ENCODE results near the gene BUB1B. TPM values are rescaled to one million over a fixed set of nuclear protein-coding genes. Genes with fewer than 3 reads are reported as not detected.

Gene BUB1B
- total RNA-seq, 1 experiment from 2014 or later = 58.2 TPM

DNA sequence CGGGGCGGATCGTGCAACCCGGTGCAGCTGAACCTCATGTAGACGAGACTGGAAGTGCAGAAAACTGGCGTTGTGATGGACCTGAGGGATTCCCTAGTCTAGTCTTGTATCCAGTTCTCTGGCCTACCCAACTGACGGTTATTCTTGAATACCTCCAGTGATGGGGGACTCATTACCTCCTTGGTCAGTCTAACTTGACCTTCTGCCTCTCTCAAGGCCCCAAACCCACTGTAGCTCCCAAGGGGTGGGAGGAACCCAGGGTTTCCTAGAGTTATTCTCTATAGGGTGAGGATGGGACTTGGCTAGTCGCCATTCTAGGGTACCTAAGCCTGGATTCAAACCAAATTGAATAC, 89.4 kb downstream of the BUB1B start:
- Histone ChIP-seq H3K27ac (ENCODE audit: low read length) (no peak overlapping the region), H3K9me3 (ENCODE audit: low read length) (no peaks in the 10 kb centered on the region), H3K4me2 (ENCODE audit: low read depth, low read length, poor library complexity, severe bottlenecking) (no peak overlapping the region), H3K4me1 (ENCODE audit: low read length) (no peaks in the 10 kb centered on the region), H3K9ac (ENCODE audit: low read length) (no peak overlapping the region), H3K27me3 (ENCODE audit: low read length) (no peaks in the 10 kb centered on the region), H2AFZ (ENCODE audit: low read length) (no peak overlapping the region), H4K20me1 (ENCODE audit: insufficient read depth, low read depth, low read length) (no peaks in the 10 kb centered on the region), H3K36me3 (ENCODE audit: insufficient read depth, low read length) (no peaks in the 10 kb centered on the region), H3K79me2 (ENCODE audit: low read length) (no peaks in the 10 kb centered on the region), H3K4me3 (ENCODE audit: low read length) (no peak overlapping the region), H3K9me2 (replicated peaks; ENCODE audit: insufficient read depth, low read length) (no peaks in the 10 kb centered on the region)
- no peak for DNase-seq

DNA sequence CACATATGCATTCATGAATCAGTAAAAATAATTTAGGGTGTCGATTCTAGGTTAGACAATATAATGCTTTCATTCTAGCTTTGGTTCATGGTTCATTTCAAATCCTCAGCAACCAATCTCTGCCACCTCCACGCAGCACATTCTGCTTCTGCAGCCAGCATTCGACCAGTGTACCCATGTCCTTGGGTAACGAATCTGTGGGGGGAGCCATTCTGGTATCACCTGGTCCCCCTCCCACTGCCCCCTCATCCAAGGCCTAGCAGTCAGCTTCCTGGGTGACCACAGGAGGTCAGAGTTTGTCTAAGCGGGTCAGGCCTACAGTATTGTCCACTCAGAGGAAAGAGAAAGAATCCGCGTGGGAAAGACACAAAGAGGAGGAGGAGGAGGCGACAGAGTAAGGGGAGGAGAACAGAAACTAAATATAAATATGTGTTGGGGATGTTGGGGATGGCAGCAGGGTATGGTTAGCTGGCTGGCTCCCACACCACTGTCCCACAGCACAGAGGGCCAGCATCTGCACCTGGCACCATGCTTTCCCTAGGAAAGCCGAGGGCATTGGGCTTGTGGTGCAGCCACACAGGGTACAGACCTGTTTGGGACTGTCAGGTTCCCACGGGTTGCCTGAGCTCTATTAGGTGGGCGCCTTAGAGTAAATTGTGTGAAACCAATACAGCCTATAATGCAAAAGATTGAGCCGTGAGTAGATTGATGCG, 90.1 kb downstream of the BUB1B start:
- no peaks in the 10 kb centered on the region for H4K20me1 ChIP-seq (ENCODE audit: insufficient read depth, low read depth, low read length)
- no peak overlapping the region for H3K27ac ChIP-seq (ENCODE audit: low read length)
- no peak overlapping the region for H3K4me3 ChIP-seq (ENCODE audit: low read length)
- no peaks in the 10 kb centered on the region for H3K9me3 ChIP-seq (ENCODE audit: low read length)
- no peak overlapping the region for H3K9ac ChIP-seq (ENCODE audit: low read length)
- H3K27me3 ChIP-seq (ENCODE audit: low read length) = no peaks in the 10 kb centered on the region
- no peak overlapping the region for H2AFZ ChIP-seq (ENCODE audit: low read length)
- no peaks in the 10 kb centered on the region for H3K79me2 ChIP-seq (ENCODE audit: low read length)
- no peaks in the 10 kb centered on the region for H3K36me3 ChIP-seq (ENCODE audit: insufficient read depth, low read length)
- H3K4me2 ChIP-seq (ENCODE audit: low read depth, low read length, poor library complexity, severe bottlenecking) = no peak overlapping the region
- H3K9me2 ChIP-seq (replicated peaks; ENCODE audit: insufficient read depth, low read length) = no peaks in the 10 kb centered on the region
- no peaks in the 10 kb centered on the region for H3K4me1 ChIP-seq (ENCODE audit: low read length)
- DNase-seq = no peak

DNA sequence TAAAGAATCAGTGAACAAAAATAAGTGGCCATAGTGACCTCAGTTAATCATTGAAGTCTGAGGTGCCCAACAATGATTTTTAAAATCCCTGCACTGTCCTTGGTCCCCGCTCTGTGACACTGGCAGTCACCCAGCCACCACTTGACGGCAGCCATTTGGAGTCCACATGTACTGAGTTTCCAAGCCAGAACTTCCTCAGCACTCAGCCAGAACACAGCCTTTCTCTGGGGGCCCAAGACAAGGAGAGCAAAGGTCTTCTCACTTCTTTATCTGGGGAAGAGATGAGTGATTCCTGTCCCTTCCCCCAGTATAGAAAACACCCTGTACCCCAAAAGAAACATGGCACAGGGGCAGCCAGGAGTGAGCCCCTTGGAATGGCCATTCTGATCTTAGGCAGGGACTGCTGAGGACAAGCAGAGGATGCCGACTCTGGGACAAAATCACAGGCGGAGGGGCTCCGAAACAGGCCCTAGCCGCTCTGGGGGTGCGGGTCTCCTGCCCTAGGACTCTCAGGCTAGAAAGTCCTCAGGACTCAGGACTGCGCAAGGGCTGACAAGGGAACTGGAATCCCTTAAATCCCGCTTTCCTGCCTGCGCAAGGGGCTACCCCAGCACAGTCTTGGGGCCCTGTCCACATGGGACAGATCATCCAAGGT, 90.7 kb downstream of the BUB1B start:
- no peak overlapping the region for H3K4me2 ChIP-seq (ENCODE audit: low read depth, low read length, poor library complexity, severe bottlenecking)

DNA sequence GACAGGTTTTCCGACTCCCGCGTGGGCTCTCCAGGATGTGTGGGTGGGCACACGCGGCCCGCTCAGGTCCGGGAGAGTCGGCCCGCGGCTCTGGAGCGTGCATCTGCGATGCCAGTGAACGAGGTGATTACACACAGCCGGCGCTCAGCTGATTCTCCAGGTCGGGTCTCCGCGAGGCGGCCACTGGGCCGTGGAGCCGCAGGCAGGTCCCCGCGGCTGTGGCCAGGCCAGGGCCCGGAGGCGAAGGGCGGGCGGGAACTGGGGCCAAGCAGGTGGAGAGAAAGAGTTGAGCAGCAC, 91.2 kb downstream of the BUB1B start:
- no peaks in the 10 kb centered on the region for H3K9me2 ChIP-seq (replicated peaks; ENCODE audit: insufficient read depth, low read length)
- H3K36me3 ChIP-seq (ENCODE audit: insufficient read depth, low read length) = no peaks in the 10 kb centered on the region
- H3K4me1 ChIP-seq (ENCODE audit: low read length) = no peaks in the 10 kb centered on the region
- H3K27me3 ChIP-seq (ENCODE audit: low read length) = no peaks in the 10 kb centered on the region
- H3K9ac ChIP-seq (ENCODE audit: low read length) = no peak overlapping the region
- H3K4me3 ChIP-seq (ENCODE audit: low read length) = no peak overlapping the region
- no peak for DNase-seq
- no peak overlapping the region for H2AFZ ChIP-seq (ENCODE audit: low read length)
- H3K79me2 ChIP-seq (ENCODE audit: low read length) = no peaks in the 10 kb centered on the region
- no peaks in the 10 kb centered on the region for H4K20me1 ChIP-seq (ENCODE audit: insufficient read depth, low read depth, low read length)
- no peaks in the 10 kb centered on the region for H3K9me3 ChIP-seq (ENCODE audit: low read length)
- no peak overlapping the region for H3K4me2 ChIP-seq (ENCODE audit: low read depth, low read length, poor library complexity, severe bottlenecking)
- no peak overlapping the region for H3K27ac ChIP-seq (ENCODE audit: low read length)

More for the DNA sequence above, 90.7 kb downstream of the BUB1B start:
- Histone ChIP-seq H3K4me1 (ENCODE audit: low read length) (no peaks in the 10 kb centered on the region), H3K79me2 (ENCODE audit: low read length) (no peaks in the 10 kb centered on the region), H3K36me3 (ENCODE audit: insufficient read depth, low read length) (no peaks in the 10 kb centered on the region), H2AFZ (ENCODE audit: low read length) (no peak overlapping the region), H3K4me3 (ENCODE audit: low read length) (no peak overlapping the region), H3K9me2 (replicated peaks; ENCODE audit: insufficient read depth, low read length) (no peaks in the 10 kb centered on the region), H3K27ac (ENCODE audit: low read length) (no peak overlapping the region), H3K9me3 (ENCODE audit: low read length) (no peaks in the 10 kb centered on the region), H4K20me1 (ENCODE audit: insufficient read depth, low read depth, low read length) (no peaks in the 10 kb centered on the region), H3K9ac (ENCODE audit: low read length) (no peak overlapping the region), H3K27me3 (ENCODE audit: low read length) (no peaks in the 10 kb centered on the region)
- no peak for DNase-seq

DNA sequence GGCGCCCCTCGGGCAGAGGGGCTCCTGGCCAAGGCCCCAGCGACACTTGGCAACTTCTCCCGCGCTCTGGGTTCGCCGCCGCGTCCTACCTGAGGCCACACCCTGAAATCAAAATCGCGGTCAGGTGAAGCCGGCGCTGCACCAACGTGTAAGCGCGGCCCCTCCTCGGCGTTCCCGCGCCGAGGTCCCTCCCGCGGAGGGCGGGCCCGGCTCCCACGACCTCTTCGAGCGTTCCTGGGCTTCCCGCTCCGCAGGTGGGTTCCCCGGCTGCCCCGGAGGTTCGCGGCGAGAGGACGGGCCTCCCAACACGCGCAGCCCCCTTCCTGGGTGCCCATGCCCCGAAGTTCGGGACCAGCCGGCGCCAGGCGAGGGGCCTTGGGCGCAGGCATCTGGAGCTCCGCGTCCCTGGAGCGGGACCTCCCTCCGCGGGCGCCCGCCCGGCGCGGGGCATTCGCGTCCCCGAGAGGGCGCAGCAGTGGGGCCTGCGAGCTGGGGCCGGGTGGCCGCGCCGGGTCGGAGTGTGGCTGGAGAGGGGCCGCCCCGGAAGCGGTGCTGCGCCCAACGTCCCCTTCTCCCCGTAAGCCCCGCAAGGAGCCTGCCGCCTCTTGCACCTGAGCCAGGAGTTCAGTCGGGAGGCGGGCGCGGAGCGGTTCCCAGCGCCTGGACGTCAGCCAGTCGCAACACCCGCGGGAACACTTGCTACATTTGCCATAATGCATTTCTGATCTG, 91.7 kb downstream of the BUB1B start:
- no peak for DNase-seq
- H3K4me1 ChIP-seq (ENCODE audit: low read length) = no peaks in the 10 kb centered on the region
- no peak overlapping the region for H3K4me2 ChIP-seq (ENCODE audit: low read depth, low read length, poor library complexity, severe bottlenecking)
- no peaks in the 10 kb centered on the region for H4K20me1 ChIP-seq (ENCODE audit: insufficient read depth, low read depth, low read length)
- no peaks in the 10 kb centered on the region for H3K9me3 ChIP-seq (ENCODE audit: low read length)
- H3K27me3 ChIP-seq (ENCODE audit: low read length) = no peaks in the 10 kb centered on the region
- no peak overlapping the region for H3K27ac ChIP-seq (ENCODE audit: low read length)
- no peak overlapping the region for H3K9ac ChIP-seq (ENCODE audit: low read length)
- H3K9me2 ChIP-seq (replicated peaks; ENCODE audit: insufficient read depth, low read length) = no peaks in the 10 kb centered on the region
- no peak overlapping the region for H2AFZ ChIP-seq (ENCODE audit: low read length)
- H3K36me3 ChIP-seq (ENCODE audit: insufficient read depth, low read length) = no peaks in the 10 kb centered on the region
- H3K79me2 ChIP-seq (ENCODE audit: low read length) = no peaks in the 10 kb centered on the region
- no peak overlapping the region for H3K4me3 ChIP-seq (ENCODE audit: low read length)

DNA sequence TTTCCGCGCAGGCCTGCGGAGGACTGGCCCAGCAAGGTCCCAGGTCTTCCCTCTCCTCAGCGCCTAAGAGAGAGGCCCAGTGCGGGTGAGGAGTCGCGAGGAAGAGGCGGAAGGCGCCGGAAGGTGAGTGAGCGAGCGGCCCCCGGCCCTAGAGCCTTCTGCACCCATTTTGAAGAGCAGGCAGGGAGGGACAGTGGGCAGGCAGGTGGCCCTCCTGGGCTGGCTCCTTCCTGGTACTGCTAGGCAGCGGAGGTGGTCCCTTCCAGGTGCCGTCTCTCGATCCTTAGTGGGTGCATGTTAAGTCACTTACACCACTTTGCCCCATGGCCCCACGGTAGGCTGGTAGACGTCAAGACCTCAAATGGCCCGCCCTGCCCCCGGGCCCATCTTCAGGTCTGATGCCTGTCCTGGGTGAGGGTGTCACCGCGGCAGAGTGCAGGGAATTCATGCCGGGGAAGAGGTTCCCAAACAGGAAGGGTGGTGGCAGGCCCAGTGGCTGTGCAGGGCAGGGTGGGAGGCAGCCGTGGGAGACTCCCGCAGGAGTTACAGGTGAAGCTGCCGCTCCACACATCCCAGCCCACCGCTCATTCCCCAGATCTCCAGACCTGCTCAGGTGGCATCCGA, 92.4 kb downstream of the BUB1B start:
- Histone ChIP-seq H2AFZ (ENCODE audit: low read length) (no peak overlapping the region), H3K9ac (ENCODE audit: low read length) (no peak overlapping the region), H3K79me2 (ENCODE audit: low read length) (no peaks in the 10 kb centered on the region), H3K27me3 (ENCODE audit: low read length) (no peaks in the 10 kb centered on the region), H3K27ac (ENCODE audit: low read length) (no peak overlapping the region), H3K4me1 (ENCODE audit: low read length) (no peaks in the 10 kb centered on the region), H3K9me2 (replicated peaks; ENCODE audit: insufficient read depth, low read length) (no peaks in the 10 kb centered on the region), H3K4me3 (ENCODE audit: low read length) (no peak overlapping the region), H3K4me2 (ENCODE audit: low read depth, low read length, poor library complexity, severe bottlenecking) (no peak overlapping the region), H4K20me1 (ENCODE audit: insufficient read depth, low read depth, low read length) (no peaks in the 10 kb centered on the region), H3K36me3 (ENCODE audit: insufficient read depth, low read length) (no peaks in the 10 kb centered on the region), H3K9me3 (ENCODE audit: low read length) (no peaks in the 10 kb centered on the region)
- no peak for DNase-seq

DNA sequence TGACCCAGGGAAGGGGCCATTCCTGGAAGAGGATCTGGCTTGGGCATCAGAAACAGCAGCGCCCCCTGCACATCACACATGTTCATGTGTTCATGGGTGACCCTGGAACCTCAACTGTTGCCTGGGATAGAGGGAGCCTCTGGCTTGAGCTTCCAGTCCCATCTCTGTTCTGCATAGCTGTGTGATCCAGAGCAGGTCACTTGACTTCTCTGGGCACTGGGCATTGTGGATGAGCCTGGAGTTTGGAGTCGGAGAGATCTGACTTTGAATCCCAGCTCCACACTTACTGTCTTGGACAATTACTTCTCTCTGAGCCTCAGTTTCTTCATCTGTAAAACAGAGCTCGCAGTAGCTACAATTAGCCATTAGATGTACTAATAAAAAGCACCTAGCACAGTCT, 93.6 kb downstream of the BUB1B start:
- no peaks in the 10 kb centered on the region for H3K36me3 ChIP-seq (ENCODE audit: insufficient read depth, low read length)
- H3K9me2 ChIP-seq (replicated peaks; ENCODE audit: insufficient read depth, low read length) = no peaks in the 10 kb centered on the region
- no peaks in the 10 kb centered on the region for H3K9me3 ChIP-seq (ENCODE audit: low read length)
- no peaks in the 10 kb centered on the region for H3K79me2 ChIP-seq (ENCODE audit: low read length)
- DNase-seq = no peak
- H3K27ac ChIP-seq (ENCODE audit: low read length) = no peak overlapping the region
- no peaks in the 10 kb centered on the region for H4K20me1 ChIP-seq (ENCODE audit: insufficient read depth, low read depth, low read length)
- no peaks in the 10 kb centered on the region for H3K4me1 ChIP-seq (ENCODE audit: low read length)
- no peak overlapping the region for H3K4me2 ChIP-seq (ENCODE audit: low read depth, low read length, poor library complexity, severe bottlenecking)
- no peaks in the 10 kb centered on the region for H3K27me3 ChIP-seq (ENCODE audit: low read length)
- H2AFZ ChIP-seq (ENCODE audit: low read length) = no peak overlapping the region
- no peak overlapping the region for H3K9ac ChIP-seq (ENCODE audit: low read length)
- no peak overlapping the region for H3K4me3 ChIP-seq (ENCODE audit: low read length)

DNA sequence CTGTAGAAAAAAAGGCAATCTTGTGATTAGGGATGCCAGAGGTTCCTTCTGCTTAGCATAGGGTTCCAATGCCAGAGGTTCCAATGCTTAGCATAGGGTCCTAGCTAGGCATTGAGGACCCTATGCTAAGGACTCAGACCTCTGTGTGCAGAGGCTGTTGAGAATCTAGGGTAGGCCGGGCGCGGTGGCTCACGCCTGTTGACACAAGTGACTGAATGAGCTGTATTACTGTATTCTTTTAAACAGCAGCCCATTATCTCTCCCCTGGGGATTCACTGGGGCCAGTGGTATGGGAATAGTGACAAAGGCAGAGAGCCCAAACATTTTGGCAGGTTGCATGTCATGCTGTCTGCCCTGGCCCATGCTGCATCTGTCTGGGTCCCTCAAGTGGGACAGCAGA, 94.2 kb downstream of the BUB1B start:
- Histone ChIP-seq H4K20me1 (ENCODE audit: insufficient read depth, low read depth, low read length) (no peaks in the 10 kb centered on the region), H3K9ac (ENCODE audit: low read length) (no peak overlapping the region), H3K4me3 (ENCODE audit: low read length) (no peak overlapping the region), H2AFZ (ENCODE audit: low read length) (no peak overlapping the region), H3K9me3 (ENCODE audit: low read length) (no peaks in the 10 kb centered on the region), H3K27ac (ENCODE audit: low read length) (no peak overlapping the region), H3K79me2 (ENCODE audit: low read length) (no peaks in the 10 kb centered on the region), H3K4me1 (ENCODE audit: low read length) (no peaks in the 10 kb centered on the region), H3K9me2 (replicated peaks; ENCODE audit: insufficient read depth, low read length) (no peaks in the 10 kb centered on the region), H3K27me3 (ENCODE audit: low read length) (no peaks in the 10 kb centered on the region), H3K36me3 (ENCODE audit: insufficient read depth, low read length) (no peaks in the 10 kb centered on the region), H3K4me2 (ENCODE audit: low read depth, low read length, poor library complexity, severe bottlenecking) (no peak overlapping the region)
- DNase-seq = no peak

Measured in Karpas-422 (cell line).